PC-3 (cell line): ENCODE measurements around the gene SYT5. TPM values are rescaled to one million over a fixed set of nuclear protein-coding genes. Genes with fewer than 3 reads are reported as not detected.

ENCODE experiments used
- ATAC-seq: fragments of 200-7000 bp; cut with Tn5 transposase; 2 replicates; pipeline ENCODE4 v1.9.1; 2020; ENCODE audit warnings: mild to moderate bottlenecking, moderate library complexity
- BruUV-seq: library from RNA; stranded (reverse); fragments of 400-500 nt; replicated peaks from 2 replicates; lab custom pipeline; 2021; lab: Mats Ljungman, UMichigan
- CTCF ChIA-PET: fragments of 300-600 bp; sonication (Branson Sonifier 250); formaldehyde crosslinking; loops from one replicate; lab custom pipeline; 2022; ENCODE audit warnings: antibody characterized with exemption; lab: Charles Lee
- POLR2A ChIA-PET: fragments of 300-600 bp; sonication (Branson Sonifier 250); formaldehyde crosslinking; loops from one replicate; lab custom pipeline; 2022; ENCODE audit warnings: antibody characterized with exemption; ENCODE audit not compliant: unreplicated experiment; lab: Charles Lee
- DNase-seq: peaks from one replicate; pipeline ENCODE4 v3.0.0-alpha.2; 2015
- H2AFZ ChIP-seq: fragments of 300-600 bp; sonication (generic); 2 replicates; pipeline ENCODE4 v1.6.0; 2016; ENCODE audit warnings: antibody characterized with exemption, low read length
- H3F3A ChIP-seq: fragments of 300-600 bp; sonication (generic); one replicate; pipeline ENCODE4 v1.6.0; 2017; ENCODE audit warnings: antibody characterized with exemption, low read length, control low read depth, mild to moderate bottlenecking; ENCODE audit not compliant: unreplicated experiment
- H3K27ac ChIP-seq: fragments of 300-600 bp; sonication (generic); 2 replicates; pipeline ENCODE4 v1.5.1; 2016; ENCODE audit warnings: mild to moderate bottlenecking, low read length
- H3K27me3 ChIP-seq: fragments of 300-600 bp; sonication (generic); 2 replicates; pipeline ENCODE4 v1.6.1; 2016; ENCODE audit warnings: low read length, mixed read lengths
- H3K36me3 ChIP-seq: fragments of 300-600 bp; sonication (generic); 2 replicates; pipeline ENCODE4 v1.6.1; 2016; ENCODE audit warnings: low read depth, mixed run types, low read length, mixed read lengths
- H3K4me1 ChIP-seq: fragments of 300-600 bp; sonication (generic); 2 replicates; pipeline ENCODE4 v1.5.1; 2016; ENCODE audit warnings: low read length; ENCODE audit not compliant: insufficient read depth
- H3K4me2 ChIP-seq: fragments of 300-600 bp; sonication (generic); 2 replicates; pipeline ENCODE4 v1.6.0; 2016; ENCODE audit warnings: low read length
- H3K4me3 ChIP-seq: fragments of 300-600 bp; sonication (generic); 2 replicates; pipeline ENCODE4 v1.5.1; 2016; ENCODE audit warnings: mild to moderate bottlenecking, low read length, mixed read lengths
- H3K79me2 ChIP-seq: fragments of 300-600 bp; sonication (generic); 2 replicates; pipeline ENCODE4 v1.6.1; 2017; ENCODE audit warnings: low read length, mixed read lengths
- H3K9ac ChIP-seq: fragments of 300-600 bp; sonication (generic); 2 replicates; pipeline ENCODE4 v1.6.0; 2016; ENCODE audit warnings: mild to moderate bottlenecking, low read length
- H3K9me2 ChIP-seq: fragments of 300-600 bp; sonication (generic); replicated peaks from 2 replicates; pipeline ENCODE4 v1.6.1; 2016; ENCODE audit warnings: mixed run types, low read length, mixed read lengths
- H3K9me3 ChIP-seq: fragments of 300-600 bp; sonication (generic); 2 replicates; pipeline ENCODE4 v1.6.1; 2016; ENCODE audit warnings: low read length, mixed read lengths
- H4K20me1 ChIP-seq: fragments of 300-600 bp; sonication (generic); 2 replicates; pipeline ENCODE4 v1.6.1; 2016; ENCODE audit warnings: low read length, mixed read lengths
- CTCF ChIP-seq: fragments of 300-600 bp; sonication (generic); conservative IDR thresholded peaks from 2 replicates; pipeline ENCODE4 v1.5.1; 2017; ENCODE audit warnings: antibody characterized with exemption, low read depth, mild to moderate bottlenecking, low read length
- EZH2 ChIP-seq: fragments of 300-600 bp; sonication (generic); IDR thresholded peaks from one replicate; pipeline ENCODE4 v1.6.1; 2017; ENCODE audit warnings: antibody characterized with exemption, mild to moderate bottlenecking, low read length; ENCODE audit not compliant: unreplicated experiment
- EZH2phosphoT487 ChIP-seq: fragments of 300-600 bp; sonication (generic); IDR thresholded peaks from 2 replicates; pipeline ENCODE4 v1.6.1; 2018; ENCODE audit warnings: mild to moderate bottlenecking, antibody characterized with exemption, low read length, borderline replicate concordance
- intact Hi-C: fragments of 100-400 bp; cut with micrococcal nuclease; formaldehyde crosslinking; loops from 2 replicates; pipeline ENCODE4 v1.9.0; 2023
- total RNA-seq: library from RNA; depleted of rRNA; stranded (reverse); fragments of >200 nt; gene quantifications from 2 replicates; pipeline ENCODE4 v1.2.3, GENCODE V29; 2014

SYT5 gene
- total RNA-seq, 1 experiment from 2014 or later = 2.5 TPM

DNA sequence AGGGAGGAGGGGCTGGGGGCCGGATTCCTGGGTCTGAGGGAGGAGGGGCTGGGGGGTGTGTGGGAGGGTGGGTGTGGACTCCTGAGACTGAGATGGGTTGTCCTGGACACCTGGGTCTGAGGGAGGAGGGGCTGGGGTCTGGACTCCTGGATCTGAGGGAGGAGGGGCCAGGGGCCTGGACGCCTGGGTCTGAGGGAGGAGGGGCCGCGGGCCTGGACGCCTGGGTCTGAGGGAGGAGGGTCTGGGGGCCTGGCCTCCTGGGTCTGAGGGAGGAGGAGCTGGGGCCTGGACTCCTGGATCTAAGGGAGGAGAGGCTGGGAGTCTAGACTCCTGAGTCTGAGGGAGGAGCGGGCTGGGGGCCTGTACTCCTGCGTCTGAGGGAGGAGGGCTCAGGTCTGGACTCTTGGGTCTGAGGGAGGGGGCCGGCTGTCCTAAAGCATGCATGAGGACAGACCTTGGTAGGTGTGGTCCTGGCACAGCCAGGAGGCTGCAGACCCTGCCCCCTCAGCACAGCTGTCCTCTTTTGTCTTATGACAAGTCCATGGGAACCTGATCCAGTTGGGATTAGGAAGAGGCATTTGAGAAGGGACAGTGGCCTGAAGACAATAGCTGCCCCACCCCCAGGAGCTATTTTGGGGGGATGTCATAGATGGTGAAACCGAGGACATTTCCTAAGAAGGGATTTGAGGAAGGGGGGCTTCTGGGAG lies 32.4 kb downstream of the SYT5 start:
- ChIA-PET POLR2A (interaction anchor here (0.6 kb wide), 1 partner anchor 106 kb away, joined by 3 read pairs; no protein-coding TSS in a partner anchor), CTCF (interaction anchor here (1.9 to 2.1 kb wide), 2 partner anchors 9 to 12 kb away, joined by 8 to 25 read pairs; no protein-coding TSS in a partner anchor)
- Histone ChIP-seq H4K20me1 (no peaks in the 10 kb centered on the region), H3K4me3 (no peak overlapping the region), H3K27me3 (no peaks in the 10 kb centered on the region), H3K9me3 (no peaks in the 10 kb centered on the region), H3F3A (peaks cover 5% of the 10 kb centered on the region), H3K36me3 (no peaks in the 10 kb centered on the region), H3K4me1 (peaks cover 6% of the 10 kb centered on the region; the same call in 1 of the 2 replicates), H2AFZ (no peak overlapping the region), H3K4me2 (peak overlapping the region; percentile 94), H3K9me2 (no peaks in the 10 kb centered on the region), H3K9ac (no peak overlapping the region), H3K27ac (no peak overlapping the region), H3K79me2 (0 out of 2 replicates have a peak, but pooled peaks cover 3% of the 10 kb centered on the region)
- no TSS peak for BruUV-seq
- DNase-seq (peak; percentile 15), ATAC-seq (no peak)
- TF ChIP-seq EZH2 (no peak), CTCF (no peak), EZH2phosphoT487 (no peak)
- intact Hi-C loops = no loop called here

GRCh38 chr19:55146705-55147273 lies 33.3 kb downstream of the SYT5 start:
- H3K36me3 ChIP-seq = no peaks in the 10 kb centered on the region
- ChIA-PET CTCF (interaction anchor here (0.5 to 2.1 kb wide), 11 partner anchors 10 to 681 kb away, joined by 3 to 25 read pairs (median 5); partner anchors contain the start of gene DNAAF3), POLR2A (interaction anchor here (0.6 to 0.7 kb wide), 2 partner anchors 12 to 107 kb away, joined by 3 to 5 read pairs; no protein-coding TSS in a partner anchor)
- no peak for TF ChIP-seq EZH2
- TF ChIP-seq CTCF = no peak
- no peak for TF ChIP-seq EZH2phosphoT487
- intact Hi-C loops = loop anchor here (1.0 kb wide), 1 partner anchor 14 kb away; no protein-coding TSS in a partner anchor
- ATAC-seq = peak; percentile 94
- no peaks in the 10 kb centered on the region for H3K9me3 ChIP-seq
- peak overlapping the region; percentile 33 for H3K27ac ChIP-seq
- no peaks in the 10 kb centered on the region for H3K27me3 ChIP-seq
- peak overlapping the region; percentile 51 for H3K9ac ChIP-seq
- 0 out of 2 replicates have a peak, but pooled peaks cover 3% of the 10 kb centered on the region for H3K79me2 ChIP-seq
- H3K4me3 ChIP-seq = peak overlapping the region; percentile 76
- H3K4me1 ChIP-seq = peaks cover 6% of the 10 kb centered on the region; the same call in 1 of the 2 replicates
- BruUV-seq = no TSS peak
- H3K9me2 ChIP-seq = no peaks in the 10 kb centered on the region
- peak overlapping the region; percentile 94 for H3K4me2 ChIP-seq
- peak overlapping the region; percentile 96 for H2AFZ ChIP-seq
- H3F3A ChIP-seq = no peaks in the 10 kb centered on the region
- no peaks in the 10 kb centered on the region for H4K20me1 ChIP-seq
- DNase-seq = peak; percentile 84
